Nephron progenitor cell (in vitro differentiated cells): ENCODE results near the gene SLAMF1.

Experiments used
- DNase-seq: peaks from one replicate; pipeline ENCODE4 v3.0.0; 2021
- H3K27ac Mint-ChIP-seq: 2 replicates; pipeline ENCODE4 v1.8.0; 2021; ENCODE audit warnings: mild to moderate bottlenecking, moderate library complexity, mixed read lengths
- H3K27me3 Mint-ChIP-seq: 2 replicates; pipeline ENCODE4 v1.8.0; 2021; ENCODE audit warnings: mild to moderate bottlenecking, low read depth, mixed read lengths; ENCODE audit not compliant: poor library complexity
- H3K36me3 Mint-ChIP-seq: 2 replicates; pipeline ENCODE4 v1.8.0; 2021; ENCODE audit warnings: low read depth, mixed read lengths
- H3K4me1 Mint-ChIP-seq: 2 replicates; pipeline ENCODE4 v1.8.0; 2021; ENCODE audit warnings: mixed read lengths
- H3K4me3 Mint-ChIP-seq: 2 replicates; pipeline ENCODE4 v1.8.0; 2021; ENCODE audit warnings: mild to moderate bottlenecking, moderate library complexity, mixed read lengths
- H3K9me3 Mint-ChIP-seq: 2 replicates; pipeline ENCODE4 v1.8.0; 2021; ENCODE audit warnings: mild to moderate bottlenecking, moderate library complexity, mixed read lengths
- CTCF ChIP-seq: fragments of 200-600 bp; sonication (generic); IDR thresholded peaks from 2 replicates; pipeline ENCODE4 v1.5.0; 2021; ENCODE audit warnings: antibody characterized with exemption

Gene SLAMF1

GRCh38 chr1:160625321-160625720, 21.5 kb downstream of the SLAMF1 start:
- Mint-ChIP-seq H3K4me1 (peaks cover 6% of the 10 kb centered on the region), H3K27me3 (no peaks in the 10 kb centered on the region), H3K27ac (peak overlapping the region; percentile 24), H3K4me3 (no peak overlapping the region), H3K36me3 (no peaks in the 10 kb centered on the region), H3K9me3 (no peaks in the 10 kb centered on the region)
- no peak for TF ChIP-seq CTCF
- no peak for DNase-seq

GRCh38 chr1:160624464-160624863, 22.4 kb downstream of the SLAMF1 start:
- TF ChIP-seq CTCF = no peak
- no peaks in the 10 kb centered on the region for H3K4me1 Mint-ChIP-seq
- no peaks in the 10 kb centered on the region for H3K9me3 Mint-ChIP-seq
- H3K27me3 Mint-ChIP-seq = no peaks in the 10 kb centered on the region
- no peak for DNase-seq
- no peak overlapping the region for H3K27ac Mint-ChIP-seq
- no peaks in the 10 kb centered on the region for H3K36me3 Mint-ChIP-seq
- no peak overlapping the region for H3K4me3 Mint-ChIP-seq

GRCh38 chr1:160623862-160624261, 23.0 kb downstream of the SLAMF1 start:
- Mint-ChIP-seq H3K27ac (no peak overlapping the region), H3K9me3 (no peaks in the 10 kb centered on the region), H3K4me1 (no peaks in the 10 kb centered on the region), H3K4me3 (no peak overlapping the region), H3K27me3 (no peaks in the 10 kb centered on the region), H3K36me3 (no peaks in the 10 kb centered on the region)
- DNase-seq = no peak
- no peak for TF ChIP-seq CTCF

- TF ChIP-seq CTCF = no peak
- Mint-ChIP-seq H3K27me3 (no peaks in the 10 kb centered on the region), H3K27ac (no peak overlapping the region), H3K36me3 (no peaks in the 10 kb centered on the region), H3K9me3 (peaks cover 1% of the 10 kb centered on the region), H3K4me1 (no peaks in the 10 kb centered on the region), H3K4me3 (no peak overlapping the region)
- DNase-seq = no peak
These were observed 23.6 kb downstream of the SLAMF1 start for GRCh38 chr1:160623227-160623633.

DNA sequence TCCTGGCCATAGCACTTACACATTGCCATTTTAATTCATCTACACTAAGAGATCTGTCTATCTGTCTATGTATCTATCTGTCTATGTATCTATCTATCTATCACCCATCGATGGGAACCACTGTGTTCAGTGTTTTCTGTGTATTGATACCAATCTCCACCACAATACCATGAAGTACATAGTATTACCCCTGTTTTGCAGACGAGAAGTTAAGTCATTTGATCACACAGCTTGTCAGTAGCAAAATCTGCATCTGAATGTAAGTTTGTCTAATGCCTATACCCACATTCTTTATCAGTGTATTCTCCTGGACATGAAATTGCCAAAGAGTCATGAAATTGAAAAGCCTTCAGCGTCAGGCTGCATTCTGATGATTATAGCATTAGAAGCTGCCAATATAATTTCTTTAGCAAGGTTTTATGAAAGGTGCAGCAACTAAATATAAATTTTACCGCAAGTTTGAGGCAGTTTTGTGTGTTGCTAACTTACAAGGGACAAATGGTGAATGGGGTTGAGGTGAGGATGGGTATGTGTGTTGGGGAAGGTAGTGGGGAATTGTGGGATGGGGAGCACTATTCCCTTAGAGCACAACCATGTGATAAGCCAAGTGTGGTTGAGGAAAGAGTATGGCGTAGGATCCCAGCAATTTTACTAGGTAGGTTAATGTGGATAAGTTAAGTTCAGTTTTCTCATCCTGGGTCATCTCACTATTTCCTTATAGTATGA, 24.2 kb downstream of the SLAMF1 start:
- Mint-ChIP-seq H3K4me1 (no peaks in the 10 kb centered on the region), H3K9me3 (peaks cover 4% of the 10 kb centered on the region), H3K27ac (no peak overlapping the region), H3K4me3 (no peak overlapping the region), H3K36me3 (no peaks in the 10 kb centered on the region), H3K27me3 (no peaks in the 10 kb centered on the region)
- DNase-seq = no peak
- no peak for TF ChIP-seq CTCF
